Activated CD4-positive, alpha-beta memory T cell treated with anti-CD3 and anti-CD28 coated beads, Interleukin-2, amount 10 ng/mL, durations not matched to agents 7 days and 5 days (primary cell): Measurements from ENCODE around the gene KCNJ10. TPM values are rescaled to one million over a fixed set of nuclear protein-coding genes. Genes with fewer than 3 reads are reported as not detected.

Source experiments
- CTCF ChIA-PET: fragments of 350-600 bp; sonication (Branson Sonifier 250); formaldehyde crosslinking; loops from one replicate; lab custom pipeline; 2021; ENCODE audit warnings: antibody characterized with exemption, inconsistent platforms; lab: Charles Lee
- POLR2A ChIA-PET: fragments of 350-600 bp; sonication (Branson Sonifier 250); formaldehyde crosslinking; loops from one replicate; lab custom pipeline; 2021; ENCODE audit warnings: antibody characterized with exemption; lab: Charles Lee
- DNase-seq: peaks from one replicate; pipeline ENCODE4 v3.0.0-alpha.2; 2020
- H3K27ac Mint-ChIP-seq: one replicate; pipeline ENCODE4 v1.8.0; 2021; ENCODE audit warnings: mild to moderate bottlenecking, mixed read lengths
- H3K27me3 Mint-ChIP-seq: one replicate; pipeline ENCODE4 v1.8.0; 2021; ENCODE audit warnings: mixed read lengths
- H3K36me3 Mint-ChIP-seq: one replicate; pipeline ENCODE4 v1.8.0; 2021; ENCODE audit warnings: low read depth, mixed read lengths
- H3K4me1 Mint-ChIP-seq: one replicate; pipeline ENCODE4 v1.8.0; 2021; ENCODE audit warnings: mixed read lengths
- H3K4me3 Mint-ChIP-seq: one replicate; pipeline ENCODE4 v1.8.0; 2021; ENCODE audit warnings: mild to moderate bottlenecking, mixed read lengths
- H3K9me3 Mint-ChIP-seq: one replicate; pipeline ENCODE4 v1.8.0; 2021; ENCODE audit warnings: mixed read lengths
- total RNA-seq, 2 experiments: library from RNA; stranded (reverse); gene quantifications; one replicate each; pipeline ENCODE4 v1.2.3, GENCODE V29; 2021

KCNJ10 gene
- total RNA-seq, 2 experiments from 2014 or later, result not detected

DNA sequence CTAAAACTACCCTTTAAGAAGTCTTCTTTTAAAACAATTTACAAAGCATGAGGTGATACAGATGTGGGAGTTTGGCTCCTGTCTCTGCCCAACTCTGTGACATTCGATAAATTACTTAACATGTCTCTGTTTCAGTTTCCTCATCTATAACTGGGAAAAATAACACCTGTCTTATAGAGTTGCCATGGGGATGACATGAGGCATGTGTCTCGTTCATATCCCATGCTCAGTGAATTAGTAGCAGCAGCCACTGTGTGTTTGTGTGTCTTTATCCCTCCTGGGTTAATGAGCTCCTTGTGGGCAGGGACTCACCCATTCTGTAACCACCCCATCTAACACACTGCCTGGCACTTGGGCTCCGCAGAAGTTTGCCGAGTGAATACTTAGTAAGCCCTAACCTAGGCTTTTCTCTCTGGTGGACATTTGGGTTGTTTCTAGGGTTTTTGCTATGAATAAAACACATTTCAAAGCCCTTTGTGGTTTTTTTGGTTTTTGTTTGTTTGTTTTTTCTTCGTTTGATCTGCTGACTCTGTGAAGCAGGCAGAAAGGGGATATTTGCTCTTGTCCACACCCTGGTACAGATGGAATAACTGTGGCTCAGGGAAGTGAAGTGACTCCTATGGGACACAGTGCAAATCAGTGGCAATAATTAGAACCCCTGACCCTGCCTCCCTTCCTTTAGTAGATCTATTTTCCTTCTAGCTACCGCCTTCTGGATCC lies 10.6 kb upstream of the KCNJ10 start:
- H3K9me3 Mint-ChIP-seq, result no peaks in the 10 kb centered on the region
- H3K36me3 Mint-ChIP-seq, result no peaks in the 10 kb centered on the region
- no peak for DNase-seq
- no peak overlapping the region for H3K4me3 Mint-ChIP-seq
- CTCF ChIA-PET, result interaction anchor here (0.6 to 9.7 kb wide), 10 partner anchors 10 to 256 kb away, joined by 3 to 112 read pairs (median 16); partner anchors contain the start of genes IGSF8 and KCNJ10
- peaks cover 7% of the 10 kb centered on the region for H3K4me1 Mint-ChIP-seq
- no peak overlapping the region for H3K27ac Mint-ChIP-seq
- peaks cover 59% of the 10 kb centered on the region for H3K27me3 Mint-ChIP-seq
- POLR2A ChIA-PET, result no interaction called here

DNA sequence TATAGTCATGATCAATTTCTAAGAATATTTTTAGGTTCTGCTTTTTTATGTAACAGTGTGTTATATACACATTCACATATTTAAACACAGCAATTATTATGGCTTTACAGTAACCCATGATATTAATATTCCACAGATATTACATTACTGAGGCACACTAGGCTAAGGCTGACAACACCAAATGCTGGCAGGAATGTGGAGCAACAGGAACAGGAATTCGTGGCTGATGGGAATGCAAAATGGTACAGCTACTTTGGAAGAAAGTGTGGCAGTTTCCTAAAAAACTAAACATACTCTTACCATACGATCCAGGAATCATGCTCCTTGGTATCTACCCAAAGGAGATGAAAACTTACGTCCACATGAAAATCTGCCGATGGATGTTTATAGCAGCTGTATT lies 9.5 kb upstream of the KCNJ10 start:
- POLR2A ChIA-PET, result interaction anchor here (1.1 to 1.4 kb wide), 2 partner anchors 19 to 154 kb away, joined by 3 to 4 read pairs; partner anchors contain the start of genes IGSF8 and TAGLN2
- H3K4me1 Mint-ChIP-seq, result peaks cover 4% of the 10 kb centered on the region
- no peak for DNase-seq
- H3K4me3 Mint-ChIP-seq, result no peak overlapping the region
- H3K27ac Mint-ChIP-seq, result no peak overlapping the region
- H3K36me3 Mint-ChIP-seq, result no peaks in the 10 kb centered on the region
- CTCF ChIA-PET, result interaction anchor here (0.5 to 10.1 kb wide), 22 partner anchors 7 to 245 kb away, joined by 3 to 112 read pairs (median 6); partner anchors contain the start of genes IGSF8, KCNJ10 and PIGM
- H3K9me3 Mint-ChIP-seq, result no peaks in the 10 kb centered on the region
- peaks cover 66% of the 10 kb centered on the region for H3K27me3 Mint-ChIP-seq

DNA sequence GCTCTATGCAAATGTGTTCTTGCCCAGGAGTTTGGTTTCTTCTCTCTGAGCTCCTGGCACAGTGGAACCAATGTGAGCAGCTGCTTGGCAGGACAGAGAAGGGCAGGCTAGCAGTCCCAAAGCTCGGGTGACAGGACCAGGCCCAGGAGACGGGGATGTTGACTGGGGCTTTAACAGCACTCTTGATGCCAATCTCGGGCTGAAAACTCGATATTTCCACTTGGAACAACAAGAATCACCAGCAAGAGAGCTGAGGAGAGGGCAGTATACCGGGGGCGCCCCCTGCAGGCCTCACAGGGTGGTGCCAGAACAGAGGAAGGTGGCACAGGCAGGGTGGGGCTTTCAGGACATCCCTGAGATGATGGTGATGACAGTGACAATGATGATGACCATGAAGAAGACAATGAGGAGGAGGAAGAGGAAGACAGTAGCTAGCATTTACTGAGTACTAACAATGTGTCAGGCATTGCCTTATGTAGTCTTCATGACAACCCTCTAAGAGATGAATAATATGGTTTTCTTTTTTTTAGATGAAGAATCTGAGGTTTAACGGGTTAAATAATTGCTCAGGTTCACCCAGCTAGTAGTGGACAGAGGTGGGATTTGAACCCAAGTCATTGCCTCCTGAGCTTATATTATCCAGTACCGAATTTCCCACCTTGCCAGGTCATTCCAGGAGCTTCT lies 8.7 kb upstream of the KCNJ10 start:
- H3K27ac Mint-ChIP-seq, result no peak overlapping the region
- POLR2A ChIA-PET, result interaction anchor here (1.1 to 1.6 kb wide), 5 partner anchors 9 to 153 kb away, joined by 3 to 6 read pairs (median 4); partner anchors contain the start of genes IGSF8 and TAGLN2
- CTCF ChIA-PET, result interaction anchor here (0.5 to 10.1 kb wide), 35 partner anchors 8 to 269 kb away, joined by 3 to 112 read pairs (median 4); partner anchors contain the start of genes IGSF8, KCNJ10 and PIGM

DNA sequence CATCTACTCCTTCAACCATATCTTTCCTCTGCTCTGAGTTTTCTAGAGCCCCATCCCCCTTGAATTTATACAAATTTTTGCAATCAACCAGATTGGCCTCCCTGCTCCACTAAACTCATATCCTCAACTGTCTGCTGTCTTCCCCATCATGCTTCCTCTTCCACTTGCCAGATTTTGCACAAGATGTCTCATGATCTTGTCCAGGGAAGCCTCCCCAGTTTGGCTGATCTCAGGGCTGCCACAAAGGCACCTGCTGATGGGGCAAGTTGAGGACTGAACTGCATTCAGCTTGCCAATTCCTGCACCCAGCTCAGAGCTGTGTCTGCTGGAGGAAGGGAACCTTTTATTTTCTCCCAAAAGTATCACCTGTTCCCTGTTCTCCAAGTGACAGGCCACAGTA lies 7.5 kb upstream of the KCNJ10 start:
- POLR2A ChIA-PET, result interaction anchor here (1.2 to 1.6 kb wide), 3 partner anchors 9 to 31 kb away, joined by 3 to 5 read pairs (median 3); no protein-coding TSS in a partner anchor
- Mint-ChIP-seq H3K4me1 (no peaks in the 10 kb centered on the region), H3K27me3 (peaks cover 58% of the 10 kb centered on the region), H3K36me3 (no peaks in the 10 kb centered on the region), H3K4me3 (no peak overlapping the region), H3K9me3 (no peaks in the 10 kb centered on the region), H3K27ac (no peak overlapping the region)
- DNase-seq, result no peak
- CTCF ChIA-PET, result interaction anchor here (0.6 to 10.1 kb wide), 17 partner anchors 9 to 1102 kb away, joined by 3 to 112 read pairs (median 7); partner anchors contain the start of gene IGSF8

More for the DNA sequence above, 8.7 kb upstream of the KCNJ10 start:
- peak; percentile 71 for DNase-seq
- Mint-ChIP-seq H3K27me3 (peaks cover 63% of the 10 kb centered on the region), H3K4me1 (no peaks in the 10 kb centered on the region), H3K9me3 (no peaks in the 10 kb centered on the region), H3K4me3 (no peak overlapping the region), H3K36me3 (no peaks in the 10 kb centered on the region)

DNA sequence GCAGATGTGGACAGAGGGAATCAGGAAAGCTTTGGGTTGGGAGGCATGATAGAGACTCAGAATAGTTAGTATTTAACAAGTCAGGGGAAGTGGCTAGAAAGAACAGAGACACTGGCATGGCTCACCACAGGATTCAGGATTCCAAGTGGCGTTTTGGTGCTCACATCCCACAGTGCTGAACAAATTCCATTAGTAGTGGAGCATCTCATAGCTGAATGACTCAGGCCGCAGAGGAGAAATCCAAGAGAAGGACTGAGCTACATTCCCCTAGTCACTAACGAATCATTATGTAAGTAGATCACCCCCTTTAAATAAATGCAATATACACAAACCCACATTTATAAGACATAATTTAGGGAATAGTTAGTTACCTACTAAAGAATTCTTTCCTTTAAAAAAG lies 6.3 kb upstream of the KCNJ10 start:
- CTCF ChIA-PET, result interaction anchor here (1.3 to 10.1 kb wide), 3 partner anchors 11 to 303 kb away, joined by 3 to 112 read pairs (median 79); no protein-coding TSS in a partner anchor
- Mint-ChIP-seq H3K4me3 (no peak overlapping the region), H3K36me3 (no peaks in the 10 kb centered on the region), H3K27me3 (peaks cover 58% of the 10 kb centered on the region), H3K9me3 (no peaks in the 10 kb centered on the region), H3K27ac (no peak overlapping the region), H3K4me1 (peaks cover 7% of the 10 kb centered on the region)
- POLR2A ChIA-PET, result interaction anchor here (1.4 kb wide), 1 partner anchor 10 kb away, joined by 3 read pairs; no protein-coding TSS in a partner anchor
- no peak for DNase-seq

DNA sequence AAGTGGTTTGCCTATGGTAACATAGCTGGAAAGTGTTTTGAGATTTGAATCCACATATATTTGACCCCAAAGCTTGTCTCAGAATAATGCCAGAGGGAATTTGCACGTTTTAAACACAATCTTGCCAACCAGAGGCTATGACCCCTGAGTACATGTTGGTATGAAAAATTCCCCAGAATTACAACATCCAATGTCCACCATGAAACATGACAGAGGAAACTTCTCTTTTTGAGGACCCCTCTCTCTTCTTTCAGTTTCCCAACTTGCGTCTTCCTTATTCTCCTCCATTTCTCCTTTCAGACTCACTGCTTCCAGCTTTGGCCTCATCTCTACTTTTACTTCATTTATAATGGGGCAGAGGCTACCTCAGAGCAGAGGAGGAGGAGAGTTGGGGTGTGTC lies 5.9 kb upstream of the KCNJ10 start:
- H3K36me3 Mint-ChIP-seq, result no peaks in the 10 kb centered on the region
- ChIA-PET POLR2A (interaction anchor here (1.4 kb wide), 1 partner anchor 11 kb away, joined by 3 read pairs; no protein-coding TSS in a partner anchor), CTCF (interaction anchor here (1.3 to 10.1 kb wide), 3 partner anchors 11 to 303 kb away, joined by 3 to 112 read pairs (median 79); no protein-coding TSS in a partner anchor)
- no peaks in the 10 kb centered on the region for H3K9me3 Mint-ChIP-seq
- peaks cover 8% of the 10 kb centered on the region for H3K4me1 Mint-ChIP-seq
- H3K27me3 Mint-ChIP-seq, result peaks cover 55% of the 10 kb centered on the region
- no peak overlapping the region for H3K27ac Mint-ChIP-seq
- no peak overlapping the region for H3K4me3 Mint-ChIP-seq
- no peak for DNase-seq

DNA sequence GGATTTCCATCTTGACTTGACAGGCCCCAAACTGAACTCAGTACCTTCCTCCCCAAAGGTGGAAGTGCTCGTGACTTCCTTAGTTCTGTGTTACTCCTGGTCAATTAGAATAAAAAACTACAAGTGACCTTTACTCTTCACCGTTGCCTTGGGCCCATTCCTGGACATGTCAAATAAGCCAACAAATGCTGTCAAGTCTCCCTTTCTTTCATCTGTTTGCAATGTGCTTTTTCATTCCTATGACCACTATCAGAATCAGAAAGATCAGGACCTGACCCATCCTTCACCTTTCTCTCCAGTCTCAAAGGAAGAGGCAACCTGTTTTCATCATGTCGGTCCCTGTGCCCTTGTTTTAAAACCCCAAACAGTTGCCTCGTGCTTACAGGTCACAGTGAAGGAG lies 4.9 kb upstream of the KCNJ10 start:
- ChIA-PET CTCF (interaction anchor here (1.2 to 10.1 kb wide), 3 partner anchors 9 to 29 kb away, joined by 3 to 112 read pairs (median 79); no protein-coding TSS in a partner anchor), POLR2A (no interaction called here)
- no peak overlapping the region for H3K27ac Mint-ChIP-seq
- DNase-seq, result no peak
- no peak overlapping the region for H3K4me3 Mint-ChIP-seq
- peaks cover 15% of the 10 kb centered on the region for H3K4me1 Mint-ChIP-seq
- no peaks in the 10 kb centered on the region for H3K9me3 Mint-ChIP-seq
- H3K27me3 Mint-ChIP-seq, result peaks cover 53% of the 10 kb centered on the region
- no peaks in the 10 kb centered on the region for H3K36me3 Mint-ChIP-seq

DNA sequence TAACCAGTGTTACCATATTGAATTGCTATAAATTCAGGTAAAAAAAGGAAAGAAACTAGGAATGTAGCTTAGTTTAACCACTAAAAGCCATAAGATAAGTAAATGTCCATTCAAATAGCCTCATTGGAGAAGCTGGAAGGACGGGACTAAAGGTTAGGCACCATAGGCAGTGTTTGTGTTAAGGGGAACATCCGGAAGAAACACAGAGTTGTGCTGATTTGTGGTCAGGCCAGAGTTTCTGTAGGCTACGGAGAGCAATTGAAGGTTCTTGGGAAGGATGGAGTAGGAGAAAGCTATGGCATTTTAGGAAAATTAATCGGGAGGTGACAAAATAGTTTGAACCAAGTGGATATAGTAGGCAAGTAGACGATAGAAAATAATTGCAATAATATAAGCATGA lies 1.3 kb upstream of the KCNJ10 start:
- Mint-ChIP-seq H3K9me3 (no peaks in the 10 kb centered on the region), H3K27me3 (peaks cover 60% of the 10 kb centered on the region), H3K4me1 (peaks cover 18% of the 10 kb centered on the region), H3K4me3 (no peak overlapping the region), H3K36me3 (no peaks in the 10 kb centered on the region), H3K27ac (no peak overlapping the region)
- CTCF ChIA-PET, result interaction anchor here (0.6 to 10.1 kb wide), 5 partner anchors 8 to 66 kb away, joined by 3 to 79 read pairs (median 8); no protein-coding TSS in a partner anchor
- DNase-seq, result no peak
- POLR2A ChIA-PET, result no interaction called here

DNA sequence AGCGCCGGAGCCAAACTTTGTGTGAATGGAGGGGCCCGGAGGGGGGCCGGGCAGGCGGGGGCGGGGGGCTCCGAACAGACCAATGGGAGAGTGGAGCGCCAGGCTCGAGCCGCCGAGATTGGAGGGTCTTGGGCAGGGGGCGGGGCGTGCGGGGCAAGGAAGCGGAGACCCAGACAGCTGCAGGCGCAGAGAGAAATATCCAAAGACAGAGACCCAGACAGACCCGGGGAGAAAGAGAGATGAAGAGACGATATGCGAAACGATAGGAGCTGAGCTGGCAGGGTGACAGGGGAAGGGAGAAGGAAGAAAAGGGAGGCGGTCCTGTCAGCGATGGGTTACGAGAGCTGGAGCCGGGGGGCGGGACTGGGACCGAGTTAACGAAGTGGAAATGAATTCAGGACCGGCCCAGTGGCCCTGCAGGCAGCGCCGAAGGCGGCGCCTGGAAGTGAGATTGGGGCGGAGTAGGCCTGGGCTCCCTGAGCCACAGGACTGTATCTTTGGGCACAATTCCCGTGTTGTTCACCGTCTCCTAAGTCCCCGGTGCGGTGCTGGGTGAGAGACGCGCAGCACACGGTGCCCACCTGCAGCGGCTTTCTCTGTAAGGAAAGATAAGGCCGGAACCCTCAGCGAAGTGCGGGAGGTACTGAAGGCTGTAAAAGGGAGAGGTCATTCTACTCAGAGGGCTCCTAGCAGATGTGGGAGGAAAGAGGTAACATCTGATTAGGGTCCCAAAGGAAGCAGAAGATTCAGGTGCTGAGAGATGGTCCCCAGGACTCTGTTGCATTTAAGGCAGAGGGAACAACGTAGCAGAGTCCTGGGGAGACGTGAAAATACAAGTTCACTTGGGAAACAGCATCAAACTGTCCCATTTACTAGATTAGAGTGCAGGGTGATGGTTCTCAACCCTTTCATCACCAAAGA lies 543 bp upstream of the KCNJ10 start:
- Mint-ChIP-seq H3K27ac (no peak overlapping the region), H3K36me3 (no peaks in the 10 kb centered on the region)

DNA sequence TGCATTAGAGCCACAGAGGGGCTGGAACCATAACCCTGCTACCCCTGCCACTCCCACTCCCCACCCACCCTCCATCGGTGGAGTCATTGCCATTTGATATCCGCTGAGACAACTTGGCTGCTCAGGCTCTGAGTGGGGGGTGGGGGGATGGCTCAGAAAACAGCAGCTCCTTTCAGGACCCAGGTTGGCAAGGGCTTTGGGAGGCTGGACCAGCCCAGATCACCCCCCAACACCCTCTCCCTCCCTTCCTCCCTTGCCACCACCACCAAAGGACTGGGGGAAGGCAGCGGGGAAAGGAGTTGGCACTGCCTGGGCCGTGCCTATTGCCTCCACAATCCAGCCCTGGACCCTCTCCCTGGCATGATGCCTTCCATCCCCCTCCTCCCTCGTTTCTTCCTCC lies 1.7 kb downstream of the KCNJ10 start:
- ChIA-PET POLR2A (no interaction called here), CTCF (interaction anchor here (2.6 to 3.2 kb wide), 2 partner anchors 11 to 22 kb away, joined by 13 to 22 read pairs; no protein-coding TSS in a partner anchor)
- H3K27me3 Mint-ChIP-seq, result peaks cover 56% of the 10 kb centered on the region
- no peak overlapping the region for H3K4me3 Mint-ChIP-seq
- peaks cover 18% of the 10 kb centered on the region for H3K4me1 Mint-ChIP-seq
- no peaks in the 10 kb centered on the region for H3K9me3 Mint-ChIP-seq
- H3K36me3 Mint-ChIP-seq, result no peaks in the 10 kb centered on the region
- DNase-seq, result no peak
- no peak overlapping the region for H3K27ac Mint-ChIP-seq

More for the DNA sequence above, 543 bp upstream of the KCNJ10 start:
- CTCF ChIA-PET, result interaction anchor here (1.8 to 10.1 kb wide), 3 partner anchors 9 to 24 kb away, joined by 8 to 79 read pairs (median 12); no protein-coding TSS in a partner anchor
- no peaks in the 10 kb centered on the region for H3K9me3 Mint-ChIP-seq
- peak; percentile 46 for DNase-seq
- peaks cover 18% of the 10 kb centered on the region for H3K4me1 Mint-ChIP-seq
- H3K4me3 Mint-ChIP-seq, result peak overlapping the region; percentile 69
- POLR2A ChIA-PET, result interaction anchor here (1.3 kb wide), 1 partner anchor 23 kb away, joined by 3 read pairs; no protein-coding TSS in a partner anchor
- H3K27me3 Mint-ChIP-seq, result peaks cover 64% of the 10 kb centered on the region

DNA sequence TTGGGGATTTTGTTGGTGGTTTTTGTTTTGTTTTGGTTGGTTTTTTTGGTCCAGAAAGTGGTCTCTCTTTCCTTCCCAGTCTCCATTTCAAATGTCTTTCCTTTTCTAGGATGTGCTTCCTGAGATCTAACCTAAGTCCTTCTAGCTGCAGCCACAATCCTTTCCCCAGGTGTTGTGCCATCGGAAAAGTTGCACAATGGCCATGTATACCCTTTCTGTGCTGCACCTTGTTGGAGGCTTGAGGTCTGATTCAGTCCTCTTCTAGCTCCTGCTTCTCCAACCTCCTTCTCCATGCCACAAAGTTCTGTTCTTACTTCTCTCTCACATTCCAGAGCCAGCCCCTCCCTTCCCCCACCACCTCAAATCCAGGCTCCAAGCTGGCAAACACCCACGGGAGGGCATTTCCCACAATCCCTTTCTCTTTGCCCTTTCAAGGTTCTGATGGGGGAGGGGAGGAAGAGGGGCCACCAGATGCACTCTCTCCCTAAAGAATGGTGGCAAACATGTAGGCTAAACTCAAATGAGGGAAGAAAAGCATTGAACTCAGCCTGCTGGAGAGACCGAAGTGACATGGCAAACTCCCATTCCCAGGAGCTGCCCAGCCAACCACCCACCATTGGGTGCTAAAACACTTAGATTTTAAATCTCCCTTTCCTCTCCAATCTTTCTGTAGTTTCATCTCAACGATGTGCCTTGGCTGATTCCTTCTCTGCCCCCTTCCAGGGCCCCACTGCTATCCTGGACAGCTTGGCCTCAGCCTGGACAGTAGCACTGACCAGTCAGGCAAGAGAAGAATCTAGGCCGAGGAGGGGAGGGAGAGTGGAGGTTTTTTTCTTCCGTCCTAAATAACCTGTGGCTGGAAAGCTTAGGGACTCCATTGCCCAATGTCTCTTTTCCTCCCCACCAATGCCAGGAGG lies 2.9 kb downstream of the KCNJ10 start:
- ChIA-PET CTCF (interaction anchor here (0.6 to 3.2 kb wide), 4 partner anchors 12 to 34 kb away, joined by 3 to 22 read pairs (median 8); no protein-coding TSS in a partner anchor), POLR2A (interaction anchor here (0.6 kb wide), 1 partner anchor 11 kb away, joined by 3 read pairs; no protein-coding TSS in a partner anchor)
- Mint-ChIP-seq H3K36me3 (no peaks in the 10 kb centered on the region), H3K27me3 (peaks cover 55% of the 10 kb centered on the region), H3K4me1 (peaks cover 18% of the 10 kb centered on the region), H3K9me3 (no peaks in the 10 kb centered on the region), H3K27ac (no peak overlapping the region), H3K4me3 (no peak overlapping the region)
- no peak for DNase-seq
